Retinal pigment epithelial cell (primary cell): ENCODE data around the gene EBF3.

Experiments
- DNase-seq: peaks from one replicate; pipeline ENCODE4 v3.0.0-alpha.2; 2010; ENCODE audit warnings: low read depth
- H3K4me3 ChIP-seq: 2 replicates; pipeline ENCODE4 v1.5.1; 2011; ENCODE audit warnings: mild to moderate bottlenecking, low read length, control low read depth, moderate library complexity
- CTCF ChIP-seq: conservative IDR thresholded peaks from 2 replicates; pipeline ENCODE4 v1.5.1; 2011; ENCODE audit warnings: low read depth, low read length, control low read depth, inconsistent platforms

Gene EBF3

GRCh38 chr10:129942936-129943715 lies 20.9 kb downstream of the EBF3 start:
- no peak for TF ChIP-seq CTCF
- no peak overlapping the region for H3K4me3 ChIP-seq
- DNase-seq, result no peak

DNA sequence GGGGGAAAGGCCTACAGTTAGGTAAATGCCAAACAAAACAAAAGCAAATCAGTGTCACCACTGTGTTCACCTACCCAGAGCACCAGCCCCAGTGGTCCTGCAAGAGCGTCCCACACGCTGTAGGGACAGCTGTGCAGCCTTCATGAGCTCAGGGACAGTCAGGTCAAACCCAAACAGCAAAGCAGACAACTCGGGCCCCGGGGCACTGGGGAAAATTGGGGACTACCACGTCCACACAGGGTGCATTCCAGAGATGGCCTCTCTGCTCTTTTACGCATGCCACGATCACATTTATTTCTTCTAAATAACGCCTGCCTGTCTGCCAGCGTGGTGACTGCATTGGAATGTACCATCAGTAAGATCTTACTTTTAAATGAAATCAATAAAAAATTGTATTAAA lies 21.7 kb downstream of the EBF3 start:
- no peak overlapping the region for H3K4me3 ChIP-seq
- DNase-seq, result no peak

GRCh38 chr10:129942019-129942277 lies 22.1 kb downstream of the EBF3 start:
- no peak overlapping the region for H3K4me3 ChIP-seq
- no peak for TF ChIP-seq CTCF
- no peak for DNase-seq

More for the DNA sequence above, 21.7 kb downstream of the EBF3 start:
- no peak for TF ChIP-seq CTCF

- no peak overlapping the region for H3K4me3 ChIP-seq
- no peak for DNase-seq
- TF ChIP-seq CTCF, result no peak
These were observed 22.7 kb downstream of the EBF3 start for GRCh38 chr10:129941199-129942018.

DNA sequence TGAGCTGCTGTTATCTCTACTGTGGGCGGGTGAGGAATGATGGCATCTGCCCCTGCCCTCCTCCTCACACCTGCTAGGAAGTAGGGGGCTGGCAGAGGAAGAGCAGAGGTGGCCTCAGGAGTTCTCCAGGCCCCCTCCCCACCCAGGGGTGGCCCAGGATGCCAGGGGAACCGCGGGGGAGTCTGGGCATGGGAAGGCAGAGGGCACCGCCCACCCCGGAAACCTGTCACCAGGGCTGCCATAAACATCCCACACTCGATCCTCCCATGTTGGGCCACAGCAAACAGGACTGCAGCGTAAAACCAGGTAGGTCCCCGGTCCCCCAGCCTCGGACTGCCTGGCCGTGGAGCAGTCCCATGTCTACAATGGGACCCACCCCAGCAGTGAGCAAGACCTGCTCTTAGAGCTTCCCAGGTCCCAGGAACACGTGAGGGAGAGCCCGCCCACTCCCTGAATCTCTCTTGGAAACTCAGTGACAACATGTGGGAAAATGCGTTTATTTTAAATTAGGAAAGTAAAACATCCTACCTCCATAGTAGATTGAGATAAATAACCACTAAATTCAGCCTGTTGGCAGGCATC lies 23.4 kb downstream of the EBF3 start:
- no peak overlapping the region for H3K4me3 ChIP-seq
- no peak for TF ChIP-seq CTCF
- DNase-seq, result no peak

GRCh38 chr10:129939416-129940275 lies 24.4 kb downstream of the EBF3 start:
- H3K4me3 ChIP-seq, result no peak overlapping the region
- no peak for TF ChIP-seq CTCF

More at GRCh38 chr10:129939416-129940275, 24.4 kb downstream of the EBF3 start:
- DNase-seq, result no peak
